NB4 (cell line): ENCODE measurements around the gene PPP4C.

Experiments used
- DNase-seq: peaks from one replicate; pipeline ENCODE4 v3.0.0; 2010; ENCODE audit warnings: low read depth
- H3K4me3 ChIP-seq: one replicate; pipeline ENCODE4 v1.5.1; 2011; ENCODE audit warnings: mild to moderate bottlenecking, low read depth, low read length, moderate library complexity
- MYC ChIP-seq: IDR thresholded peaks from 2 replicates; pipeline ENCODE4 v1.6.1; 2011; ENCODE audit warnings: low read depth, low read length
- POLR2A ChIP-seq: IDR thresholded peaks from 2 replicates; pipeline ENCODE4 v1.6.1; 2011; ENCODE audit warnings: mild to moderate bottlenecking; ENCODE audit not compliant: insufficient read length; ENCODE audit errors: extremely low read depth
- TF ChIP-seq, protein P1 (sequence below): IDR thresholded peaks from one replicate; pipeline ENCODE4 v1.5.1; 2012; ENCODE audit warnings: low read depth, low read length
- TF ChIP-seq, protein P2 (sequence below): IDR thresholded peaks from 2 replicates; pipeline ENCODE4 v1.6.1; 2011; ENCODE audit warnings: low read depth, low read length

PPP4C gene

GRCh38 chr16:30082545-30083090 is 6.8 kb downstream of the PPP4C start:
- no peak overlapping the region for H3K4me3 ChIP-seq
- TF ChIP-seq, protein P1, sequence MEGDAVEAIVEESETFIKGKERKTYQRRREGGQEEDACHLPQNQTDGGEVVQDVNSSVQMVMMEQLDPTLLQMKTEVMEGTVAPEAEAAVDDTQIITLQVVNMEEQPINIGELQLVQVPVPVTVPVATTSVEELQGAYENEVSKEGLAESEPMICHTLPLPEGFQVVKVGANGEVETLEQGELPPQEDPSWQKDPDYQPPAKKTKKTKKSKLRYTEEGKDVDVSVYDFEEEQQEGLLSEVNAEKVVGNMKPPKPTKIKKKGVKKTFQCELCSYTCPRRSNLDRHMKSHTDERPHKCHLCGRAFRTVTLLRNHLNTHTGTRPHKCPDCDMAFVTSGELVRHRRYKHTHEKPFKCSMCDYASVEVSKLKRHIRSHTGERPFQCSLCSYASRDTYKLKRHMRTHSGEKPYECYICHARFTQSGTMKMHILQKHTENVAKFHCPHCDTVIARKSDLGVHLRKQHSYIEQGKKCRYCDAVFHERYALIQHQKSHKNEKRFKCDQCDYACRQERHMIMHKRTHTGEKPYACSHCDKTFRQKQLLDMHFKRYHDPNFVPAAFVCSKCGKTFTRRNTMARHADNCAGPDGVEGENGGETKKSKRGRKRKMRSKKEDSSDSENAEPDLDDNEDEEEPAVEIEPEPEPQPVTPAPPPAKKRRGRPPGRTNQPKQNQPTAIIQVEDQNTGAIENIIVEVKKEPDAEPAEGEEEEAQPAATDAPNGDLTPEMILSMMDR, result peak; percentile 30
- TF ChIP-seq MYC, result no peak
- DNase-seq, result no peak

GRCh38 chr16:30083216-30084055 is 7.6 kb downstream of the PPP4C start:
- no peak overlapping the region for H3K4me3 ChIP-seq
- DNase-seq, result no peak
- TF ChIP-seq, protein P1, result no peak
- TF ChIP-seq MYC (no peak), POLR2A (no peak)
- TF ChIP-seq, protein P2, sequence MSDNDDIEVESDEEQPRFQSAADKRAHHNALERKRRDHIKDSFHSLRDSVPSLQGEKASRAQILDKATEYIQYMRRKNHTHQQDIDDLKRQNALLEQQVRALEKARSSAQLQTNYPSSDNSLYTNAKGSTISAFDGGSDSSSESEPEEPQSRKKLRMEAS, result no peak

GRCh38 chr16:30084096-30084815 is 8.5 kb downstream of the PPP4C start:
- TF ChIP-seq, protein P2, result no peak
- TF ChIP-seq MYC, result no peak
- TF ChIP-seq POLR2A, result no peak
- TF ChIP-seq, protein P1, result no peak
- no peak overlapping the region for H3K4me3 ChIP-seq
- DNase-seq, result no peak

DNA sequence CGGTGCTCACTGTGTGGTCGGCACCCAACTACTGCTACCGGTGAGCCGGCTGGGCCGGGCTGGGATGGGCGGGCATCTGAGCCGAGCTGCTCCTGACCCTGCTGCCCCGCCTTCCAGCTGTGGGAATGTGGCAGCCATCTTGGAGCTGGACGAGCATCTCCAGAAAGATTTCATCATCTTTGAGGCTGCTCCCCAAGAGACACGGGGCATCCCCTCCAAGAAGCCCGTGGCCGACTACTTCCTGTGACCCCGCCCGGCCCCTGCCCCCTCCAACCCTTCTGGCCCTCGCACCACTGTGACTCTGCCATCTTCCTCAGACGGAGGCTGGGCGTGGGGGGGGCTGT is 9.0 kb downstream of the PPP4C start:
- DNase-seq, result no peak
- H3K4me3 ChIP-seq, result no peak overlapping the region
- TF ChIP-seq MYC, result no peak
- TF ChIP-seq, protein P2, result no peak
- TF ChIP-seq POLR2A, result no peak
- TF ChIP-seq, protein P1, result no peak

DNA sequence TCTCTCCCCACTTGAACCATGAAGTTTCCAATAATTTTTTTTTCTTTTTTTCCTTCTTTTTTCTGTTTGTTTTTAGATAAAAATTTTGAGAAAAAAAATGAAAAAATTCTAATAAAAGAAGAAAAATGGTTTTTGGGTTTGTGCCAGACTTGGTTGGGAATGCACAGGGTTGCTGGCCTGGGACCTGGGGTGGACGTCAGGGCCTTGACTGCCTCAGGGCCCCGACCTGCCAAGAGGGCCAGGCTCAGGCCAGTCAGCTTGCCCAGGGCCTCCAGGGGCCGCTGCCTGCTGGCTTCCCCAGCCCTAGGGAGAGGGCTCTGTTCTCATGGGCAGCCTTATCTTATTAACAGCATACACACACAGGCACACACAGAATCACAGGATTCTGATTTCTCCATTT is 9.5 kb downstream of the PPP4C start:
- TF ChIP-seq, protein P2, result no peak
- TF ChIP-seq MYC (no peak), POLR2A (no peak)
- TF ChIP-seq, protein P1, result no peak
- DNase-seq, result no peak
- H3K4me3 ChIP-seq, result no peak overlapping the region
